ENCODE data around the gene AFG1L.
"Not testable (repeated sequence)": the region's sequence is repeated elsewhere in the genome, so short reads cannot be mapped to it uniquely, and the experiment has no call there.

Gene AFG1L

DNA sequence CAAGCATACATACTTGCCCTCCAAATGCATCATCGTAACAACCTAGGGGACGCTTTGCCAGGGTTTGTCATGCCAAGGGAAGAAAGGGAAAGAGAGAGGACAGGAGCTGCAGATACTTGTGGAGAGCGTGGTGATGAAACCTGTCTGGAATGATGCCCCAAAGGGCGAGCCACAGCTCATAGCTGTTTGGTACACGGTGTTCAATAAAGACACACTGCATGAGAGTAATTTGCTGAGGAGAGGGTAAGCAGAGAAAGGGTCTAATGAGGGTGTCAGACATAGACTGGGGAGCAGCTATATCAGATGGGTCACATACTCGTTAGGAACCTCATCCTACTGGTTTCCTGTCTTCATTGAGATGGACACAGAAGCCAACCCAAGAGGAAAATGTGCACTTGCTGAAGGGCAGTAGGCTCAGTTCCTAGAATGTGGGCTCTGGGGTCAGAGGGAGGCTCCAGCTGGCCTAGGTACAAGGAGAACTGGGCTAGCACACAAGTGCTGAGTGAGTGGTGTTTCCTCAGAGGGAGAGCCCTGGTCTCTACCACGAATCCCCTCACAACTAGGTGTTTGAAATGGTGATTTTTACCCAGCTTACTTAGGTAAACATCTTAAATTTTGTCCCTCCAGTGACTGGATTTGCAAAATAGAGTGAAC is 260.7 kb downstream of the AFG1L start:
- DNase-seq (ENCODE audit: low spot score): no peak
- no peak for FAIRE-seq

- FAIRE-seq (no peak), DNase-seq (ENCODE audit: low spot score) (no peak)
These were observed 261.4 kb downstream of the AFG1L start for GRCh38 chr6:108556250-108556649.

DNA sequence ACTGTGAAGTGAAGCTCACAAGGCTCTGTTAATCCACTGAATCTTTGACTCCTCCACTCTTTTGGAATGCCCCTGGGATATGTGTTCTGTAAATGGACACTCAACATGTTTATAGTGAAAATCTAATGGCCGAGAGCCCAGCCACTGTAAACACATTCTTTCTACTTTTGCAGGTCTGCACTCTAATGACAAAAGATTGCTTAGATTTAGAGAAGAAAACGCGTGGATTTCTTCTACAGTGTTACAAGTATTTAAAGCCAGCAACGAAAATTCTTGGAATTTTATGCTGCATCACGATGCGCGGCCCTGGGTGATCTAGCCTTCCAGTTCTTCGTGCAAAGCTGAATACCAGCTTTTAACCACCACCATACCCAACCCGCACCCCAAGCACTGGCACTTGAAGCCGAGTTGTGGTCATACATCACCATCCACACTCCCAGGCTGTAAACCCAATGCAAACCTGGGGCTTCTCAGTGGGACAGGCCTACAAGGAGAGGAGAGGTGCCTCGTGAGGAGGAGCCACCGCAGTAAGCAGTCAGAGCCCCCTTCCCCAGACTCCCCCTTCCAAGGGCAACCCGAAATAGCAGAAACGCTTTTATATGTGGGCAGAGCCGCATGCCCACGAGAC is 262.1 kb downstream of the AFG1L start:
- FAIRE-seq (no peak), DNase-seq (ENCODE audit: low spot score) (no peak)

DNA sequence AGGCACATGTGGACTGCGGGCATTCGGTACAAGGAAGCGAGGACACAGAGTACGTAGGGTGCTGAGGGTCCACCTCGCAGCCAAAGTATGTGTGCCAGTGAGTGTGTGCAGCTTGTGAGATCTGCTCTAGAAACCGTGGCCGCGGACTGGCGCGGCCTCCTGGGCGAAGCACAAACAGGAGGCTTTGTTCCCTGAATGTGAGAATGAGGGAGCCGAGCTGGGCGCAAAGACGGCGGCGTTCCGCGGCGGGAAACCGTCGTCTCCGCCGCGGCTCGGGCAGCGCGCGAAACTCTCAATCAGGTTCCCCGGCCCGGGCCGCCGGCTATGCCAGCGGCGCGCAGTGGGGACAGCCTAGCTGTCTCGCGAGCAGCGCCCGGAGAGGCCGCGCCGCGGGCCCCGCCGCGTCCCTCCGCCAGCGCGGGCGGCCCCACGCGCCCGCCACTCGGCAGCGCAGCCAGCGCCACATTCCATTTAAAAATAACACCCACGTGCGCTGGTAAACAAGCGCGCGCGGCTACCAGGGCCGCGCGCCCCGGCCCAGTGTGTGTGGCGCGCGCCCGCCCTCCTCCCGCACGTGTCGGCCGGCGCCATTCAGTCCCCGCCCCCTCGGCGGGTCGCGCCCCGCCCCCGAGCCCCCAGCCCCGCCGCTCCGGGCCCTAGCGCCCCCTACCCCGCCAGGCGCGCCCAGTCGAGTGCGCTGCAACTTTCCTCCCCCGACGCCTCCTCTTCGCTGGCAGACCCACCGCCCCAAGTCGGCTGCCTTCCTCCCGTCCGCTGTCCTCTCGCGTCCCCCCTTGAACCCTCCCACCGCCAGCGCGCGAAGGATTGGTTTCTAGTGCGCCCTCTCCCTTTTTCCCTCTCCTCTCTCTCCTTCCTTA is 262.9 kb downstream of the AFG1L start:
- FAIRE-seq (no peak), DNase-seq (ENCODE audit: low spot score) (peak; percentile 22)

GRCh38 chr6:108558372-108559096 is 263.7 kb downstream of the AFG1L start:
- DNase-seq (ENCODE audit: low spot score) (peak; percentile 94), FAIRE-seq (no peak)

- DNase-seq (ENCODE audit: low spot score): peak; percentile 68
- FAIRE-seq: no peak
These were observed 264.4 kb downstream of the AFG1L start for GRCh38 chr6:108559097-108559883.

- DNase-seq (ENCODE audit: low spot score) (peak; percentile 43), FAIRE-seq (no peak)
These were observed 265.1 kb downstream of the AFG1L start for GRCh38 chr6:108559884-108560462.

DNA sequence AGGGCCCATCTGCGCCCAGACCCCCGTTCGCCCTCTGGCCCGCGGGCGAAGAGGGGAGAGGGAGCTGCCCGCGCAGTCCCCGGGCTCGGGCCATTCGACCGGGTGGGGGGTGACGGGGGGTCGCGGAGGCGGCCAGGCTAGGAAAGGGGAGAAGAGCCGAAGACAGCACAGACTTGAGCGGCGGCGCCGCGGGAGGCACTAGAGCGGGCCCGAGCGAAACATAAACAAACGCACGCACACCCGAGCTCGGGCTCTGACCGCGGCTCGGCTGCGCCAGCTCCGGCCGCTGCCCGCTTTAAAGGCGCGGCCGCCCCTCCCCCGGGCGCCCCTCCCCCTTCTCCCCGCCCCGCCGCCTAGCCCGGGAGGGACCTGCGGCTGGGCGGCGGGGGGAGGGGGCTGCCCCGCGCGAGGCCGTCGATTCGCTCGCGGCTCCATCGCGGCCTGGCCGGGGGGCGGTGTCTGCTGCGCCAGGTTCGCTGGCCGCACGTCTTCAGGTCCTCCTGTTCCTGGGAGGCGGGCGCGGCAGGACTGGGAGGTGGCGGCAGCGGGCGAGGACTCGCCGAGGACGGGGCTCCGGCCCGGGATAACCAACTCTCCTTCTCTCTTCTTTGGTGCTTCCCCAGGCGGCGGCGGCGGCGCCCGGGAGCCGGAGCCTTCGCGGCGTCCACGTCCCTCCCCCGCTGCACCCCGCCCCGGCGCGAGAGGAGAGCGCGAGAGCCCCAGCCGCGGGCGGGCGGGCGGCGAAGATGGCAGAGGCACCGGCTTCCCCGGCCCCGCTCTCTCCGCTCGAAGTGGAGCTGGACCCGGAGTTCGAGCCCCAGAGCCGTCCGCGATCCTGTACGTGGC is 265.8 kb downstream of the AFG1L start, which contains the start of gene FOXO3:
Gene FOXO3, plus strand, starts transcription at position 455 of the 846 bp plus-strand sequence. Its CDS starts 292 bp downstream, at position 747.
- FAIRE-seq: no peak
- peak; percentile 76 for DNase-seq (ENCODE audit: low spot score)

GRCh38 chr6:108561309-108561647 is 266.4 kb downstream of the AFG1L start:
- not testable (repeated sequence) for DNase-seq (ENCODE audit: low spot score); FAIRE-seq

- no peak for FAIRE-seq
- peak; percentile 34 for DNase-seq (ENCODE audit: low spot score)
These were observed 267.1 kb downstream of the AFG1L start for GRCh38 chr6:108561742-108562502.

DNA sequence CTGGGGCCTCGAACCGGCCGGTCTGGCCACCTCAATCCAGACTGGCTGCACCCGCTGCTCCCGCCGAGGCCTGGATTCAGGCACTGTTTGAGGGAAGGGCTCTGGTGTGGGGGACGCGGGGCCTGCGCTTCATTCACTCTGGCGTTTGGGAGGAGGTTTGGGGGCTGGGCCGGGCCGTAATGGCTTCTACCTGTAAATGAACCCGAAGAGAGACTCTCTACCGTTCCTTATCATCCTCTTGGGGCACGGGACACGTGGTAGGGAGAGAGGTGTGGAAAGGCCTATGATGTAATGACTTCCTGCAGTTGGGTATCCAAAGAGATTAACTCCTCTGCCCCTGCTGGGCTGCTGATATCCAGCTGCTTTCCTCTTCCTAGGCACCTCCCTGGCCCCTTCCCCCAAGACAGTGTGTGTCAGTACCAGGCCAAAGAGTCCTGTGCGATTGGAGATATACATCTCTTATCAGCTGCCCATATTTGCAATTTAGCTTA is 267.7 kb downstream of the AFG1L start:
- FAIRE-seq (peak; percentile 76), DNase-seq (ENCODE audit: low spot score) (peak; percentile 91)

GRCh38 chr6:108563292-108563691 is 268.4 kb downstream of the AFG1L start:
- FAIRE-seq (no peak), DNase-seq (ENCODE audit: low spot score) (no peak)

GRCh38 chr6:108564178-108564577 is 269.3 kb downstream of the AFG1L start:
- DNase-seq (ENCODE audit: low spot score) (peak; percentile 92), FAIRE-seq (peak; percentile 96)

GRCh38 chr6:108565091-108565766 is 270.4 kb downstream of the AFG1L start:
- peak; percentile 35 for DNase-seq (ENCODE audit: low spot score)
- FAIRE-seq: peak; percentile 68

DNA sequence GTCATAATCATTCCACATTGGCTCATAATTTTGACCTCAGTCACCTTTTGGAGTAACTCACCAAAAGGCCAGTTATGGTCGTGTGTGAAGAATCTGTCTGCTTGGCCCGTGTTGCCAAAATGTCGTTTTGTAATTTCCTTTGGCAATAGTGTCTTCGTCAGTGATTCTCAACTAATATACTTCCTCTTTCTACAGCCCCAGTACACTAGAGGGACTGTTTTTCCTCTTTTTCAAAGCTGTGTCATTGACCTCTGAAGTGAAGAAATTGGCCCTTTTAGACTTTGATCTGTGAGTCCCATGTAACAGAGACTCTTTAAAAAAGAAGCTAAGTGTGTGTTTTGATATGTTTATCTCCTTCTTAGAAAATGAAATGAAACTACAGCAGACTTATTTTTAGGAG is 271.0 kb downstream of the AFG1L start:
- DNase-seq (ENCODE audit: low spot score) (peak; percentile 31), FAIRE-seq (peak; percentile 35)

GRCh38 chr6:108566406-108566805 is 271.6 kb downstream of the AFG1L start:
- DNase-seq (ENCODE audit: low spot score): no peak
- no peak for FAIRE-seq

GRCh38 chr6:108568101-108568500 is 273.2 kb downstream of the AFG1L start:
- DNase-seq (ENCODE audit: low spot score): no peak
- no peak for FAIRE-seq
